KOPT-K1 (cell line): Measurements from ENCODE around the gene ZNF705A.
"Not testable (repeated sequence)": the region's sequence is repeated elsewhere in the genome, so short reads cannot be mapped to it uniquely, and the experiment has no call there.

ENCODE experiments used
- H3K27ac ChIP-seq: fragments of 200-600 bp; sonication (generic); 2 replicates; pipeline ENCODE4 v1.5.1; 2016; ENCODE audit warnings: antibody characterized with exemption, mild to moderate bottlenecking, low read depth, low read length; ENCODE audit not compliant: poor library complexity, severe bottlenecking
- H3K36me3 ChIP-seq: fragments of 200-600 bp; sonication (generic); 2 replicates; pipeline ENCODE4 v1.5.1; 2017; ENCODE audit warnings: antibody characterized with exemption, mild to moderate bottlenecking, low read length, moderate library complexity; ENCODE audit not compliant: insufficient read depth
- H3K9me3 ChIP-seq: fragments of 200-600 bp; sonication (generic); 2 replicates; pipeline ENCODE4 v1.5.1; 2017; ENCODE audit warnings: antibody characterized with exemption, low read length, mild to moderate bottlenecking; ENCODE audit not compliant: insufficient read depth, poor library complexity, severe bottlenecking

ZNF705A gene

DNA sequence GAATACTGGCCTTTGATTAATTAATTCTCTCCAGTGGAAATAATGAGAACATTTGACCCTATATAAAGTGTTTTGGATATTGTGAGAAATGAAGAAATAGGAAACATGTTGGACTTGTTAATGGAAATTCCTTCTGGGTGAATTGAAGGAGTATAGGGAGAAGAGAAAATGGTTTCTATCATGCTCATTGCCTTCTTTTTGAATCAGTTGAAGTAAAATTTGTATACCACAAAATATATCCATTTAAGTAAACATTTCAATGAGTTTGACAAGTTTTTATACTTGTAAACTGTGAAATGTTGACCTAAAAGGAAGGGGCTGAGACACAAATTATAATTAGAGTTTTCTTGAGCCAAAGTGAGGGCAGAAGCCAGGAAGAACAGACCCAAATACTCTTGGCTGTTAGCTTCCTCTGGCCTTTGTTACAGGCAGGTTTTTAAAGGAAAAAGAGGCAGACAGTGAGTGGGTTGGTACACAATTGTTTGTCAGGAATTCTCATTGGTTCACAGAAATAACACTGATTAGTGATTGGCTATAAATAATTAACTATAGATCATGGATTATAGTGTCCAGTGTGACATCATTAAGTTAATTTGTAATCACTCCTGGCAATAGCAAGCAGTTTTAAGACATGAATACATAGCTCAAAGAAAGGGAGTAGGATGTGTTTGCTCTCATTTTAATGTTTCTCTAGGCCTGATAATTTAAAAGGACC is 826 bp downstream of the ZNF705A start:
- no peaks in the 10 kb centered on the region for H3K36me3 ChIP-seq
- H3K27ac ChIP-seq, result no peak overlapping the region
- no peaks in the 10 kb centered on the region for H3K9me3 ChIP-seq

DNA sequence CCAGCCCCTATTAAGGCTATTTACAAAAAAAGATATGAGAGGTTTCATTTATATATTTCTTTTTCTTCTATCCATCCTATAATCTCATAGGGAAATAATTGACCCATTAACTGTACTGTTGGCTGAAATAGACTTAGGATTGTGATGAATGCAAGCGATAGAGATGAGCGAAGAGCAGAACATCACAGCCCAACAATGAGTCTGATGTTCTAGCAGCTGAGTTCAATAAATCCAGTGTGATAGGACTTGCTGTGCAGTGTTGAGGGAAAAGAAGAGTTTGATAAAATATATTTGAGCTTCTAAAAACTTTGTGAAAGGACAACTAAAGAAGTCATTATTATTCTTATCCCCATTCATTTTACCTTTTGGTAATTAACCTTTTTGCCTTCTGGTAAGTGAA is 16.1 kb downstream of the ZNF705A start:
- not testable (repeated sequence) for H3K27ac ChIP-seq, H3K9me3 ChIP-seq

DNA sequence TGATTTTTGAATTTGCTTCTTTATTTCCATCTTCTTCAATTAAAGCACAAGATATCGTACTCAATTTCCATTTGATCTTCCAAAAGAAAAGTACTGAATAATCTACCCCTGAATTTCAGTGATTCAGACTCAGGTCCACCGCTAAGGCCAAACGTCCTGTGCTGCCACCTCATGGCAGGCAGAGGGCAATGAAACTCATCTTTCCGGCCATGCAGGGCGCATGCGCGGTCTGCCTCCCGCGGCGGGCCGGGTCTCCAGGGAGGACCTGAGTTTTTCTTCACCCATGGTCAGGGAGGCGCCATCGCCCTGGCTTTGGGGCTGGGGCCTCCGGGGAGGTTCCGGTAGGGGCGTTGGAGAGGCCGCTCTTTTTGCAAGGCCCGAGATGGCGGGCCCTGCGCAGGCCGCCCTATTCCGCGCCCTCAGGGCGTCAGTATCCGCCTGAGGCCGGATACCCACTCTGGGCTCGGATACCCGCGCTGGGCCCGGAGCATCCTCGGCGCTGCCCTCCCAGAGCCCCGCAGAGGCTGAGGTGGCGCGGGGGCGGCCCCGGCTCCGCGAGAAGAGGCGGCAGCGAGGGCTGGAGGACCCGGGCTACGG is 23.3 kb downstream of the ZNF705A start:
- H3K27ac ChIP-seq, result peak overlapping the region; percentile 51
- H3K9me3 ChIP-seq, result not testable (repeated sequence)

More for the DNA sequence above, 16.1 kb downstream of the ZNF705A start:
- not testable (repeated sequence) for H3K36me3 ChIP-seq

DNA sequence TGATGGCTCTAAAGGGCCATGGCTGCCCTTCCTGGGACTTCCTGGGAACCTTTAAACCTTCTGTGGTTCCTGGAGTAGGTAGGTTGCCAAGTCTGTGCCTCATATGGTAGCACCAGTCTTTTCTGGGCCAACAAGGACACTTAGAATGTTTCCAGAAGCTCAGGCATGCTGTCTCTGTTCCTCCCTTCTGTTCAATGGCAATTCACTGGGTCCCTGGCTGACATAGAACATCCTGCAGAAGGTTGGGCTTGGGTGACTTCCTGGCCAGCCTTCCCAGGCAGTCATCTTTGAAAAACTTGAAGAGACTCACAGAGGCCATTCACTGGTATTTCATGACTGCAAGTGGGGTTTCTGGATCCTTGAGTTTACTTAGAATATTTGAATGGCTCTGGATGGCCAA is 24.5 kb downstream of the ZNF705A start:
- H3K36me3 ChIP-seq, H3K9me3 ChIP-seq, H3K27ac ChIP-seq: not testable (repeated sequence)

More for the DNA sequence above, 23.3 kb downstream of the ZNF705A start:
- H3K36me3 ChIP-seq, result not testable (repeated sequence)

DNA sequence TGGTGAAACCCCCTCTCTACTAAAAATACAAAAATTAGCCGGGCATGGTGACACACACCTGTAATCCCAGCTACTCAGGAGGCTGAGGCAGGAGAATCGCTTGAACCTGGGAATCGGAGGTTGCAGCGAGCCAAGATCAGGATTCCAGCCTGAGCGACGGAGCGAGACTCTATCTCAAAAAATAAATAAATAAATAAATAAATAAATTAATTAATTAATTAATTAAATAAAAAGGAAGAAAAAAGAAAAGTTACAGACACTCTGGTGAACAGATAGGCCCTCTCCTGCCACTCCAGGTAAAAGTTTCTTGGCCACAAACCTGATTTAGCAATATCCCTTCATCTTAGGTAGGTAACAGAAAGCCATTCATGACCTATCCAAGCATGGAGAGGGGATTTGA is 26.1 kb downstream of the ZNF705A start:
- not testable (repeated sequence) for H3K9me3 ChIP-seq, H3K36me3 ChIP-seq, H3K27ac ChIP-seq

DNA sequence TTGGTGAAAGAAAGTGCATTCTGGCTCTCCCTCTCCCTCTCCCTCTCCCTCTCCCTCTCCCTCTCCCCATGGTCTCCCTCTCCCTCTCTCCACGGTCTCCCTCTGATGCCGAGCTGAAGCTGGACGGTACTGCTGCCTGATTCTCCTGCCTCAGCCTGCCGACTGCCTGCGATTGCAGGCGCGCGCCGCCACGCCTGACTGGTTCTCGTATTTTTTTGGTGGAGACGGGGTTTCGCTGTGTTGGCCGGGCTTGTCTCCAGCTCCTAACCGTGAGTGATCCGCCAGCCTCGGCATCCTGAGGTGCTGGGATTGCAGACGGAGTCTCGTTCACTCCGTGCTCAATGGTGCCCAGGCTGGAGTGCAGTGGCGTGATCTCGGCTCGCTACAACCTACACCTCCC is 26.5 kb downstream of the ZNF705A start:
- H3K9me3 ChIP-seq, result not testable (repeated sequence)

DNA sequence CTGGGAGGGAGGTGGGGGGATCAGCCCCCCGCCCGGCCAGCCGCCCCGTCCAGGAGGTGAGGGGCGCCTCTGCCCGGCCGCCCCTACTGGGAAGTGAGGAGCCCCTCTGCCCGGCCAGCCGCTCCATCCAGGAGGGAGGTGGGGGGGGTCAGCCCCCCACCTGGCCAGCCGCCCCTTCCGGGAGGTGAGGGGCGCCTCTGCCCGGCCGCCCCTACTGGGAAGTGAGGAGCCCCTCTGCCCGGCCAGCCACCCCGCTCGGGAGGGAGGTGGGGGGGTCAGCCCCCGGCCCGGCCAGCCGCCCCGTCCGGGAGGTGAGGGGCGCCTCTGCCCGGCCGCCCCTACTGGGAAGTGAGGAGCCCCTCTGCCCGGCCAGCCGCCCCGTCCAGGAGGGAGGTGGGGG is 27.4 kb downstream of the ZNF705A start:
- not testable (repeated sequence) for H3K27ac ChIP-seq, H3K9me3 ChIP-seq, H3K36me3 ChIP-seq

More for the DNA sequence above, 26.5 kb downstream of the ZNF705A start:
- not testable (repeated sequence) for H3K27ac ChIP-seq, H3K36me3 ChIP-seq

DNA sequence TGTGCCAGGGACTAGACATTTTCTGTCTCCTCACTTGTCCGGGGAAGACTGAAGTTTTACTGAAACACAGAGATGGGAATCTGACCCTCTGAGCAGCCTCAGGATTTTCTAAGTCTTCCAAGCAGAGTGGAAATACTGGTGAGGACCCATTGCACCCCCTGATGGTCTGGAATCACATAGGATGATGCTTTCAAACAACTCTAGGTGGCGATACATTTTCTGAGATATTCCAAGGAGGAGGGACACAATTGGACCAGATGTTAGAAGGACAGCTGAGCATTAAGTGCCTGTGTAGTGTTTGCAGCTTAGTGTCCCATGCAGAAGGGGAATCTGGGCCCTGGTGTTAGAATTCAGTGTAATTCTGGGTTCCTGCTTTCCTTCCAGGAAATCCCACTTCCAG is 31.3 kb downstream of the ZNF705A start:
- H3K9me3 ChIP-seq, H3K27ac ChIP-seq, H3K36me3 ChIP-seq: not testable (repeated sequence)

DNA sequence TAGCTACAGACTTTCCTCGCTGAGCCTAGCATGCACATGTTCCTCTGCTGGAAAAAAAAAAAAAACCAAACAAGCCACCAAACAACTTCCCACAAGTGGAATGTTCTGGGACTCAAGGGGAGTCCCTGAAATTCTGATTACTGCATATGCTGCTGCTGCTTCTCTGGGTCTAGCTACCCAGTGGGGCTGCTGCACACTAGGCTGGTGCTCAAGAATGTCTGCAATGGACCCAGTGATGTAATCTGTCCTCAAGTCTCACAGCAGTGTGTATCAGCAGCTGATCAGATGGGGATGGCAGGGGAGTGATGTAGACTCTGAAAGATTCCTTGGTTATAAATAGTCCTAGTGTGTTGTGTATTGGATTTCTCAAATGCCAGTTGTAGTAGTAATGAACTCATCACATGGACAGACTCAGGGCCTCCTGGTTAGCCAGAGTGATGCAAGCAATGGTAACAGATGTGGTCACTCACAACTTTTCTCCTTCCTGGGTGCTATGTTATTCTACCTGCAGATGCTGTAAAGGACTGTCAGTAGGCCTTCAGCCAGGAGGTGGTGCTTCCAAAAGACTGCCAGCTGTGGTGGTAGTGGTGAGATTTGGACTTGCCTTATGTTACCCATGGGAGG is 41.0 kb downstream of the ZNF705A start:
- not testable (repeated sequence) for H3K9me3 ChIP-seq, H3K36me3 ChIP-seq, H3K27ac ChIP-seq

DNA sequence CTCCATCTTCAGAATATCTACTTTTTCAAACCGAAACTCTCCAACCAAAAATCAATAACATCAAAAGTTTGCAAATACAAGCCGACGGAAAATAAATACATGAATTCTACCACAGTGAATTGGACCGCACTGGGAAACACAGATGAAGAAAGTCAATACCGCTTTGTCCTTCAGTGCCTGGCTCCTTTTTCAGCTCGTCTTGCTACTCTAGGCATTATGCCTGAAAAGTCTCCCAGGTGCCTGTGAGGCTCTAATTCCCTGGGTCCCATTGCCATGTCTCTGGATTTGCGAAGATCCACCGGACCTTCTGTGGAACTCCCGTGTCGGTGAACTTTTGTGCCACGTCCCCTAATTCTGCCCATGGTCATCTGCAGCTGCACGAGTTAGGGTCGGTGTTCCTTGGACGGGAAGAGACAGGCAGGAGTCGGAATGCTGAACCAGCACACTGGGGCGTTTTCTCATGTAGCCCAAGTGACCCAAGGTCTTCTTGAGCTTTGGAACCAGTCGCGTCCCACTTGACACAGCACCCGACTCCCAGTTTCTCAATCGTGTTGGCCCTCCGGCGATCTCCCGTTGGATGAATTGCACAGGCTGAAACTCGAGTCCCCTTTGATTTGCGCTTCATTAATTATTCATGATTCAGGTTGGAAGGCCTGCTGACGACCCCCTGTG is 62.0 kb downstream of the ZNF705A start:
- not testable (repeated sequence) for H3K9me3 ChIP-seq, H3K36me3 ChIP-seq, H3K27ac ChIP-seq

DNA sequence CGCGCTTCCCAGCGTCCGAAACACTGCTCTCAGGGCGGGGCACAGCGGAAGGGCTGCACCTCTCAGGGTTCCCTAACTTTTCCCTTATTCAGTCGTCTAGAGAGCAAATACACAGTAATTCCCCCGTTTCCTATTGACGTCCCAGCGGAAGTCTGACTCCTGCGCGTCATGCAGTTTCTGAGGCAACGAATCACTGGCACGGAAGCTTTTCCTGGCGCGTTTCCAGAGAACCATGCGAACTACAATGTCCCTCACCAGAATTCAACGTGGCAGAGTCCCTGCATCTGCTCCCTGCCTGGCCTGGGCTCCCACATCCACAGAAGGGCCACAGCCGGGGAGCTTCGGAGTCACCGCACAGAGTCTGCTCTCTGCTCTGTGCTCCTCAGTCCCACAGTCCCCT is 64.6 kb downstream of the ZNF705A start:
- not testable (repeated sequence) for H3K27ac ChIP-seq, H3K9me3 ChIP-seq, H3K36me3 ChIP-seq

DNA sequence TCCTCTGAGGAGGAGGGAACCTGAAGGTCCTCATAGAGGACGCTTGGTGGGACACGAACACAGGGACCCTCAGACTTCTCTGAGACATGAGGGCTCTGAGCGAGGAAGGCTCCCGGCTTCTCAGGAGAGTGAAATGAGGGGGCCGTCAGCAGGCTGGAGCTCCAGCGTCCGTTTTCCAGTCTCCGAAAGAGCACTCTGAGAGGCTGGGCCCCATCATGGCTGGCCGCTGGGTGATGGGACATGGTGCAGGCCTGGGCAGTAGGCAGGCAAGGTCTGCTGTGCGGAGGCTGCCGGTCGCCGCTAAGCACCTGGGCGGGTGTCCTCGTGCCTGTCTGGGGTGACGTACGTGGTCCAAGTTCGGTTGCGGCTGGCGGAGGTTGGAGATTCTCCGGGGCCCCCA is 65.0 kb downstream of the ZNF705A start:
- H3K36me3 ChIP-seq, H3K9me3 ChIP-seq, H3K27ac ChIP-seq: not testable (repeated sequence)

DNA sequence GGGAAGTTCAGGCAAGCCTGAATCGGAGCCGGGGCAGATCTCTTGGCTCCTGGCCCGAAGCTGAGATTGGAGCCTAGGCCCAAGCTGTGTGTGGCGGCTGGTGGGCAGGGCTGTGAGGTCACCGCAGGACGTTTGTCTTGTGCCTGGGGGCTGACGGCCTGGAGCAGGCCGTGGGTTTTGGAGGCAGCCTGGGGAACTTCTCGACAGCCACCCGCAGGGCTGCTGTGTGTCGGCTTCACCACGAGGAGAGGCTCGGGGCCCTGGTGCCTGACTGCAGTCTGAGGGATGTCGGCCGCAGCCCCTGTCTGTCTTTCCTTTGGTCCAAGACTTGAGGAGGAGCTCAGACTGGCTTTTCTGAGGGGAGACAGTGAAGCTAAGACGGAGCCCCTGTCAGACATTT is 65.5 kb downstream of the ZNF705A start:
- H3K27ac ChIP-seq, H3K36me3 ChIP-seq: not testable (repeated sequence)

DNA sequence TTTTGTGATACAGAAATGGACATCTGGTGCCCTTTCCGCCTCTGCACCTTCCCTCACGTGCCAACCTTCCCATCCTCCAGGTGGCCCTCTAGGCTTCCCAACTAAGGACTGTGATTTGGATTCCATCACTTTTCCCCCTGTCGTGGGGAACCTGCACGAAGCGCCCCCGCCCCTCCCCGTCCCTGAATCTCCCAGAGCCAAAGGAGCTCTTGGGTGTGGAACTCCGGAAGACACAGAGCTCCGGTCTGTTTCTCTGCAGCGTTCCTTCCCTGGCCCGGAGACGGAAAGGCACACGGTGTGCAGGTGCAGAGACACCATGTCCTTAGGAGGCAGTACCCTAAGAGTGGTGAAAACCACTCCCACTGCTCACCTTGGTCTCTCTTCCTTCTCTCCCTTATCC is 66.8 kb downstream of the ZNF705A start:
- not testable (repeated sequence) for H3K36me3 ChIP-seq, H3K27ac ChIP-seq, H3K9me3 ChIP-seq

More for the DNA sequence above, 65.5 kb downstream of the ZNF705A start:
- not testable (repeated sequence) for H3K9me3 ChIP-seq

DNA sequence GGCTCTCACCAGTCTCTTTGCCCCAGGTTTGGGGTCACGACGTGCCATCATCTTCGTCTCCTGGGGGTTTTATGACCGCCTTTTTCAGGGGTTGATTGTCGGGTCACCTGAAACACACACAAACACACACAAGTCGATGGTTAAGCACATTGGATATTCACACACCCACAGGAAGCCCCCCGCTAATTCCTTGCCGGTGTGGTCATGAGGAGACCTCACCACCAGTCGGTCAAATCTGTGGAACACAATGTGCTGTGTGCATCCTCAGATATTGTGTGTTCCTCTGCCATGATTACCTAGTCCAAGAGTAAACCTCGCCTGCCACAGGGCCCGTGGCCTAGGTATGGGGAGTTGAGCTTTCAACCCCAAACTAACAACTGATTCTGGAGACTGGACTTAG is 68.0 kb downstream of the ZNF705A start:
- not testable (repeated sequence) for H3K36me3 ChIP-seq, H3K9me3 ChIP-seq, H3K27ac ChIP-seq
